Activated CD4-positive, alpha-beta memory T cell treated with anti-CD3 and anti-CD28 coated beads, Interleukin-2, amount 10 ng/mL, durations not matched to agents 7 days and 5 days (primary cell): ENCODE data around the gene DNAJC18. TPM values are rescaled to one million over a fixed set of nuclear protein-coding genes. Genes with fewer than 3 reads are reported as not detected.
"Not testable (repeated sequence)": the region's sequence is repeated elsewhere in the genome, so short reads cannot be mapped to it uniquely, and the experiment has no call there.

Experiments used
- CTCF ChIA-PET: fragments of 350-600 bp; sonication (Branson Sonifier 250); formaldehyde crosslinking; loops from one replicate; lab custom pipeline; 2021; ENCODE audit warnings: antibody characterized with exemption, inconsistent platforms; lab: Charles Lee
- POLR2A ChIA-PET: fragments of 350-600 bp; sonication (Branson Sonifier 250); formaldehyde crosslinking; loops from one replicate; lab custom pipeline; 2021; ENCODE audit warnings: antibody characterized with exemption; lab: Charles Lee
- DNase-seq: peaks from one replicate; pipeline ENCODE4 v3.0.0-alpha.2; 2020
- H3K27ac Mint-ChIP-seq: one replicate; pipeline ENCODE4 v1.8.0; 2021; ENCODE audit warnings: mild to moderate bottlenecking, mixed read lengths
- H3K27me3 Mint-ChIP-seq: one replicate; pipeline ENCODE4 v1.8.0; 2021; ENCODE audit warnings: mixed read lengths
- H3K36me3 Mint-ChIP-seq: one replicate; pipeline ENCODE4 v1.8.0; 2021; ENCODE audit warnings: low read depth, mixed read lengths
- H3K4me1 Mint-ChIP-seq: one replicate; pipeline ENCODE4 v1.8.0; 2021; ENCODE audit warnings: mixed read lengths
- H3K4me3 Mint-ChIP-seq: one replicate; pipeline ENCODE4 v1.8.0; 2021; ENCODE audit warnings: mild to moderate bottlenecking, mixed read lengths
- H3K9me3 Mint-ChIP-seq: one replicate; pipeline ENCODE4 v1.8.0; 2021; ENCODE audit warnings: mixed read lengths
- total RNA-seq, 2 experiments: library from RNA; stranded (reverse); gene quantifications; one replicate each; pipeline ENCODE4 v1.2.3, GENCODE V29; 2021

DNAJC18 gene
- total RNA-seq, 2 experiments from 2014 or later: 16.1 to 17.0 TPM

DNA sequence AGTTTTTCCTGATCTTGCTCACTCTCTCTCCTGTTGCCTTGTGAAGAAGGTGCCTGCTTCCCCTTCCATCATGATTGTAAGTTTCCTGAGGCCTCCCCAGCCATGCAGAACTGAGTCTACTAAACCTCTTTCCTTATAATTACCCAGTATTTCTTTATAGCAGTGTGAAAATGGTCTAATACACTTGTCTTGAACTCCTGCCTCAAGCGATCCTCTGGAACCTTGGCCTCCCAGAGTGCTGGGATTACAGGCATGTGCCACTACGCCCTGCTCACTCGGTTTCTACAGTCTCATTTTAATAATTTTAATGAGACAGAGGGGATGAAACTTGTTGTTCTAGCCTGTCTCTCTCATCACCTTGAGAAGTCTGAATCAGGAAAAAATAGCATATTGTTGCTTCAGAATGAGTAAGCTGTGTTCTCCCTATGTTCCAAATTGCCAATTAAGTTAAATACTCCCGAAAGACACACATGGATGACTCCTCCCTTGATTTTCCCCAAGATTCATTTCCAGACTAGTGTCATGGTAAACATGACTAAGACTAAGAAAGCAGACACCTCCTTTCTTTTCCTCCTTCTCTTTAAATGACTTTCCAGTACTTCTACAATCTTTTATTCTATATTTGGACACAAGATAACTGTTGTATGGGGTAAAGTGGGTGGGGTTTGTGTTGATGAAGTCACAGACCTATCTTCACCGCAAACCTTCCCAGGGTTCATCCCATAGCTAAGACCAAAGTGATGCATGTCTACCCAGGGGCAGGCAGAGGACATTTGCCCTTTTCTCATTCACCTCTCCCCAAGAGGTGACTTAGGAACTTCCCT lies 7.8 kb upstream of the DNAJC18 start:
- DNase-seq: peak; percentile 48
- peak overlapping the region; percentile 74 for H3K27ac Mint-ChIP-seq

GRCh38 chr5:139445325-139446170 lies 6.2 kb upstream of the DNAJC18 start:
- ChIA-PET CTCF (interaction anchor here (3.1 kb wide), 1 partner anchor 36 kb away, joined by 9 read pairs; no protein-coding TSS in a partner anchor), POLR2A (interaction anchor here (1.0 to 4.0 kb wide), 10 partner anchors 8 to 72 kb away, joined by 3 to 32 read pairs (median 5); partner anchors contain the start of genes SMIM33 and STING1)
- no peak for DNase-seq
- no peaks in the 10 kb centered on the region for H3K27me3 Mint-ChIP-seq
- no peaks in the 10 kb centered on the region for H3K9me3 Mint-ChIP-seq
- peaks cover 7% of the 10 kb centered on the region for H3K36me3 Mint-ChIP-seq
- peaks cover 78% of the 10 kb centered on the region for H3K4me1 Mint-ChIP-seq
- no peak overlapping the region for H3K4me3 Mint-ChIP-seq
- H3K27ac Mint-ChIP-seq: peak overlapping the region; percentile 74

More for the DNA sequence above, 7.8 kb upstream of the DNAJC18 start:
- ChIA-PET POLR2A (interaction anchor here (0.6 to 4.0 kb wide), 6 partner anchors 9 to 34 kb away, joined by 3 to 32 read pairs (median 14); partner anchors contain the start of genes DNAJC18, ECSCR, SMIM33 and STING1), CTCF (interaction anchor here (1.5 to 3.1 kb wide), 4 partner anchors 8 to 34 kb away, joined by 4 to 9 read pairs (median 7); partner anchors contain the start of gene DNAJC18)
- no peak overlapping the region for H3K4me3 Mint-ChIP-seq
- H3K36me3 Mint-ChIP-seq: peaks cover 7% of the 10 kb centered on the region
- no peaks in the 10 kb centered on the region for H3K9me3 Mint-ChIP-seq
- peaks cover 68% of the 10 kb centered on the region for H3K4me1 Mint-ChIP-seq
- H3K27me3 Mint-ChIP-seq: no peaks in the 10 kb centered on the region

- Mint-ChIP-seq H3K4me1 (peaks cover 86% of the 10 kb centered on the region), H3K36me3 (peaks cover 6% of the 10 kb centered on the region), H3K9me3 (no peaks in the 10 kb centered on the region), H3K27ac (peak overlapping the region; percentile 86), H3K27me3 (no peaks in the 10 kb centered on the region), H3K4me3 (no peak overlapping the region)
- DNase-seq: no peak
- ChIA-PET CTCF (interaction anchor here (0.6 kb wide), 1 partner anchor 31 kb away, joined by 3 read pairs; no protein-coding TSS in a partner anchor), POLR2A (interaction anchor here (0.5 to 4.1 kb wide), 10 partner anchors 10 to 149 kb away, joined by 3 to 24 read pairs (median 4); partner anchors contain the start of genes MZB1, SMIM33 and STING1)
Measured at GRCh38 chr5:139443831-139444453, 4.6 kb upstream of the DNAJC18 start.

- DNase-seq, H3K36me3 Mint-ChIP-seq, H3K27me3 Mint-ChIP-seq, H3K4me3 Mint-ChIP-seq, H3K27ac Mint-ChIP-seq, H3K9me3 Mint-ChIP-seq, CTCF ChIA-PET: not testable (repeated sequence)
- POLR2A ChIA-PET: interaction anchor here (1.7 to 4.7 kb wide), 4 partner anchors 16 to 71 kb away, joined by 5 to 55 read pairs (median 31); partner anchors contain the start of genes SMIM33 and STING1
- H3K4me1 Mint-ChIP-seq: peaks cover 76% of the 10 kb centered on the region
Measured at GRCh38 chr5:139440416-139440815, 1.1 kb upstream of the DNAJC18 start.

- H3K4me3 Mint-ChIP-seq: peak overlapping the region; percentile 92
- peaks cover 16% of the 10 kb centered on the region for H3K36me3 Mint-ChIP-seq
- no peak for DNase-seq
- ChIA-PET CTCF (interaction anchor here (0.9 to 5.1 kb wide), 10 partner anchors 9 to 195 kb away, joined by 3 to 45 read pairs (median 5); partner anchors contain the start of genes SMIM33, STING1 and UBE2D2), POLR2A (interaction anchor here (0.9 to 4.7 kb wide), 18 partner anchors 9 to 124 kb away, joined by 3 to 73 read pairs (median 6); partner anchors contain the start of genes MZB1, SMIM33, SPATA24 and STING1)
- H3K27me3 Mint-ChIP-seq: no peaks in the 10 kb centered on the region
- H3K4me1 Mint-ChIP-seq: peaks cover 64% of the 10 kb centered on the region
- no peaks in the 10 kb centered on the region for H3K9me3 Mint-ChIP-seq
- H3K27ac Mint-ChIP-seq: peak overlapping the region; percentile 98
Measured at GRCh38 chr5:139438707-139439012, 665 bp downstream of the DNAJC18 start.

GRCh38 chr5:139435676-139436075 lies 3.6 kb downstream of the DNAJC18 start:
- peaks cover 21% of the 10 kb centered on the region for H3K36me3 Mint-ChIP-seq

DNA sequence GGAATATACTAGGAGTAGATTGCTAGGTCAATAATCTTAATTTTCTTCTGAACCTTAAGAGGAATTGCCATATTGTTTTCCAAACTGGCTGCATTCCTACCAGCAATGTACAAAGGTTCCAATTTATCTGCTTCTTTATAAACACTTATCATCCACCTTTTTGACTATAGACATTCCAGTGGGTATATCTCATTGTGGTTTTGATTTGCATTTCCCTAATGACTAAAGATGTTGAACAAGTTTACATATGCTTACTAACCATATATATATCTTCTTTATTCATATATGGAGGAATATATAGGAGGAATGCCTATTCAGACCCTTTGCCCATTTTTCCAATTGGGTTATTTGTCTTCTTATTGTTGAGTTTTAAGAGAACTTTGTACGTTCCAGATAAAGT lies 7.6 kb downstream of the DNAJC18 start:
- Mint-ChIP-seq H3K4me1 (peaks cover 16% of the 10 kb centered on the region), H3K27me3 (no peaks in the 10 kb centered on the region), H3K4me3 (no peak overlapping the region), H3K27ac (no peak overlapping the region), H3K36me3 (peaks cover 20% of the 10 kb centered on the region), H3K9me3 (no peaks in the 10 kb centered on the region)
- no peak for DNase-seq
- CTCF ChIA-PET: interaction anchor here (1.0 to 1.8 kb wide), 2 partner anchors 9 to 80 kb away, joined by 4 to 5 read pairs; no protein-coding TSS in a partner anchor
- POLR2A ChIA-PET: interaction anchor here (1.4 kb wide), 1 partner anchor 10 kb away, joined by 3 read pairs; no protein-coding TSS in a partner anchor

More at GRCh38 chr5:139435676-139436075, 3.6 kb downstream of the DNAJC18 start:
- ChIA-PET CTCF (interaction anchor here (0.5 to 5.1 kb wide), 5 partner anchors 11 to 195 kb away, joined by 3 to 45 read pairs (median 11); no protein-coding TSS in a partner anchor), POLR2A (interaction anchor here (0.7 to 4.7 kb wide), 4 partner anchors 42 to 311 kb away, joined by 3 to 55 read pairs (median 4); partner anchors contain the start of gene STING1)
- no peaks in the 10 kb centered on the region for H3K9me3 Mint-ChIP-seq
- no peak for DNase-seq
- H3K27ac Mint-ChIP-seq: no peak overlapping the region
- H3K4me3 Mint-ChIP-seq: no peak overlapping the region
- peaks cover 41% of the 10 kb centered on the region for H3K4me1 Mint-ChIP-seq
- no peaks in the 10 kb centered on the region for H3K27me3 Mint-ChIP-seq

DNA sequence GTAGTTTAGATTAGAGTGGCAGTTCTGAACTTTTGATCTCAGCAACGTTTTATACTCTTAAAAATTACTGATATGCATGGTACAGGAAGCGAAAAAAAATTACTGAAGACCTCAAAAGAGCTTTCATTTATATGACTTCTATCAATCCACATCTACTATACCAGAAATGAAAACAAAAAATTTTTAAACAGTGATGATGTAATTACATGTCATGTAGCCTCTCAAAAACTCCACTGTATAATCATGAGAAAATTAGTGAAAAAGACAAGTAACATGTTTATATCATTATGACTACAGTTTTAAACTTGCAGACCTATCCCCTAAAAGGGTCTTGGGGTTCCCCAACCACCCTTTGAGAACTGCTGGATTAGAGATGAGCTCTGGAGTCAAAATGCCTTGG lies 9.3 kb downstream of the DNAJC18 start:
- Mint-ChIP-seq H3K9me3 (no peaks in the 10 kb centered on the region), H3K36me3 (peaks cover 18% of the 10 kb centered on the region), H3K4me1 (peaks cover 12% of the 10 kb centered on the region), H3K27ac (no peak overlapping the region), H3K27me3 (no peaks in the 10 kb centered on the region), H3K4me3 (no peak overlapping the region)
- CTCF ChIA-PET: interaction anchor here (1.2 to 2.0 kb wide), 6 partner anchors 10 to 88 kb away, joined by 3 to 5 read pairs (median 4); no protein-coding TSS in a partner anchor
- POLR2A ChIA-PET: interaction anchor here (0.9 to 1.2 kb wide), 3 partner anchors 9 to 131 kb away, joined by 3 to 6 read pairs (median 3); partner anchors contain the start of gene UBE2D2
- no peak for DNase-seq

- Mint-ChIP-seq H3K27ac (no peak overlapping the region), H3K36me3 (peaks cover 28% of the 10 kb centered on the region), H3K4me1 (peaks cover 25% of the 10 kb centered on the region), H3K9me3 (no peaks in the 10 kb centered on the region), H3K27me3 (no peaks in the 10 kb centered on the region), H3K4me3 (no peak overlapping the region)
- no peak for DNase-seq
- CTCF ChIA-PET: interaction anchor here (2.6 to 9.4 kb wide), 2 partner anchors 11 to 87 kb away, joined by 11 to 329 read pairs; no protein-coding TSS in a partner anchor
- POLR2A ChIA-PET: interaction anchor here (1.1 to 1.5 kb wide), 2 partner anchors 56 to 91 kb away, joined by 3 to 5 read pairs; partner anchors contain the start of gene STING1
Measured at GRCh38 chr5:139426203-139426885, 13.0 kb downstream of the DNAJC18 start.

- Mint-ChIP-seq H3K4me1 (peaks cover 28% of the 10 kb centered on the region), H3K27ac (no peak overlapping the region), H3K27me3 (no peaks in the 10 kb centered on the region), H3K36me3 (peaks cover 24% of the 10 kb centered on the region), H3K9me3 (no peaks in the 10 kb centered on the region), H3K4me3 (no peak overlapping the region)
- POLR2A ChIA-PET: interaction anchor here (1.1 to 4.2 kb wide), 3 partner anchors 57 to 92 kb away, joined by 3 to 43 read pairs (median 5); partner anchors contain the start of gene STING1
- DNase-seq: no peak
- CTCF ChIA-PET: interaction anchor here (0.6 to 9.4 kb wide), 5 partner anchors 8 to 170 kb away, joined by 3 to 329 read pairs (median 4); partner anchors contain the start of gene DNAJC18
Measured at GRCh38 chr5:139425497-139425896, 13.8 kb downstream of the DNAJC18 start.
